ENCODE results near the gene FAM187B.

FAM187B gene

DNA sequence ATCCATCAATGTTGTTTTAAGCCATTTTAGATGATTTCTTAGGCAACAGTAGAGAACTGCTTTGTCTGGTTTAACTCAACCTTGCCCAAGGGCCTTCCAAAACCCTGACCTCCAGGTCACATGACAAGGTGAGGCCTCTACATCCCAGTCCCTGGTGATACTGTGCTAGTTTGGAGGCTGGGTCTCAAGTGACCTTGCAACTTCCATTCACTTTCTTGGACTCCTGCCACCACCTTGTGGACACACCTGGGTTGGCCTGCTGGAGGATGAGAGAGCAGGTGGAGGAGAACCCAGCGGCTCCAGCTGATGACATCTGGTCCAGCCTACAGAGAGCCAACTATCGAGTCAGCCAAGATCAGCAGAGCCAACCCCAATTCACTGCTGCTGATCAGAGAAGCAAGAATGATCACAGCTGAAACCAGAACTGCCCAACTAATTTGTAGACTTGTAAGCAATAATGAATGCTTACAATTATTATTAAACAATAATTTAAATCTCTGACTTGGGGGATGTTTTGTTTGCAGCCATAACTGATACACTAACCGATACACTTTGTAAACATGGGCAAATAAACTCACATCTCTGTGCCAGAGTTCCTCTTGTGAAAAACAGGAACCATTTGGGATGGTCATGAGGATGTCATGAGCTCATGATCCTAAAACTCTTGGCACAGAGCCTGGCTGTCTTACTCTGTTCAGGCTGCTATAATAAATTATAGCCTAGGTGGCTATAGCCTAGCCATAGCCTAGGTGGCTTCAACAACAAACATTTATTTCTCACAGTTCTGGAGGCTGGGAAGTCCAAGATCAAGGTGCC, 11.5 kb downstream of the FAM187B start:
- Histone ChIP-seq H3K36me3 (ENCODE audit: control insufficient read depth, insufficient read depth, low read length) (no peaks in the 10 kb centered on the region), H3K9me3 (ENCODE audit: control insufficient read depth, insufficient read depth, low read length) (peaks cover 4% of the 10 kb centered on the region; the same call in 1 of the 2 replicates), H3K4me1 (ENCODE audit: control insufficient read depth, insufficient read depth, low read length) (no peaks in the 10 kb centered on the region), H3K9ac (ENCODE audit: low read depth, low read length) (no peak overlapping the region), H3K27me3 (ENCODE audit: control insufficient read depth, insufficient read depth, low read length) (no peaks in the 10 kb centered on the region), H3K27ac (ENCODE audit: low read depth, low read length) (no peak overlapping the region), H3K4me3 (ENCODE audit: low read depth, low read length) (no peak overlapping the region)

DNA sequence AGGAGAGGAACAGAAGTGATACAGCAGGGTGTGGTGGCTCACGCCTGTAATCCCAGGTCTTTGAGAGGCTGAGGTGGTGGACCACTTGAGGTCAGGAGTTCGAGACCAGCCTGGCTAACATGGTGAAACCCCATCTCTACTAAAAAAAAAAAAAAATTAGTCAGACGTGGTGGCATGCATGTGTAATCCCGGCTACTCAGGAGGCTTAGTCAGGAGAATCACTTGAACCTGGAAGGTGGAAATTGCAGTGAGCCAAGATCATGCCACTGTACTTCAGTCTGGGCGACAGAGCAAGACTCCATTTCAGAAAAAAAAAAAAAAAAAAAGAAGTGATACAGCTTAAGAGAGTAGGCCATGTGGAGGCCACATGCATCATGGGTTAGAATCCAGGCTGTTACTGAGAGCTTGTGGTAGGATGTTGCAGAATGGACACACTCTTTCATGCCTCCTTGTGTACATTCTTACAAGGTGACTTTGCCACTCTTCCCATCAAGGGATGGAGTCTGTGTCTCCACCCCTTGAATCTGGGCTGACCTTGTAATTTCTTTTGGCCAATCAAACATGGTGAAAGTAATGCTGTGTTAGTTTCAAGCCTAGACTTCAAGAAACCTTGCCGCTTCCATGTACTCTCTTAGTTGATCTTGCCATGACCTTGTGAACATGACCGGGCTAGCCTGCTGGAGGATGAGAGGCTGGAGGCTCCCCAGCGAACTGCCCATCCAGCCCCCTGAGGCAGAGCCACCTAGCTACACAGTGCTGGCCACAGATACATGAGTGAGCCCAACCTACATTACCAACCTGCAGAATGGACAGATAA, 12.3 kb downstream of the FAM187B start:
- no peak overlapping the region for H3K27ac ChIP-seq (ENCODE audit: low read depth, low read length)
- H3K9ac ChIP-seq (ENCODE audit: low read depth, low read length) = no peak overlapping the region

DNA sequence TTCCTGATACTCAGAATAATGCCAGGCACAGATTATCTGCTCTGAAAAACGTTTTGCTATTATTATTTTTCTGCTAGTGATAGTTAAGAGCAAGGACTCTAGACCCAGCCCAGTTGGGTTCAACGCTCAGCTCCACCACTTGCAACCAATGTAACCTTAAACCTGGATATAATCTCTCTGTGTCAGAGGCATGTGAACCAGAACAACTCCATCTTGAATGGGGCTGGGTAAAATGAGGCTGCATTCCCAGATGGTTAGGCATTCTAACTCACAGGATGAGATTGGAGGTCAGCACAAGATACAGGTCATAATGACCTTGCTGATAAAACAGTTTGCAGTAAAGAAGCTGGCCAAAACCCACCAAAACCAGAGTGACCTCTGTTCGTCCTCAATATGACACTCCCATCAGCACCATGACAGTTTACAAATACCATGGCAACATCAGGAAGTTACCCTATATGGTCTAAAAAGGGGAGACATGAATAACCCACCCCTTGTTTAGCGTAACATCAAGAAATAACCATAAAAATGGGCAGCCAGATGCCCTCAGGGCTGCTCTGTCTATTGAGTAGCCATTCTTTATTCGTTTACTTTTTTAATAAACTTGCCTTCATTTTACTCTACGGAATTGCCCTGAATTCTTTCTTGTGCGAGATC, 13.6 kb downstream of the FAM187B start:
- Histone ChIP-seq H3K27me3 (ENCODE audit: control insufficient read depth, insufficient read depth, low read length) (no peaks in the 10 kb centered on the region), H3K4me1 (ENCODE audit: control insufficient read depth, insufficient read depth, low read length) (no peaks in the 10 kb centered on the region), H3K9me3 (ENCODE audit: control insufficient read depth, insufficient read depth, low read length) (peaks cover 4% of the 10 kb centered on the region; the same call in 1 of the 2 replicates), H3K9ac (ENCODE audit: low read depth, low read length) (no peak overlapping the region), H3K27ac (ENCODE audit: low read depth, low read length) (no peak overlapping the region), H3K36me3 (ENCODE audit: control insufficient read depth, insufficient read depth, low read length) (no peaks in the 10 kb centered on the region), H3K4me3 (ENCODE audit: low read depth, low read length) (no peak overlapping the region)

More for the DNA sequence above, 12.3 kb downstream of the FAM187B start:
- H3K36me3 ChIP-seq (ENCODE audit: control insufficient read depth, insufficient read depth, low read length) = no peaks in the 10 kb centered on the region
- H3K4me1 ChIP-seq (ENCODE audit: control insufficient read depth, insufficient read depth, low read length) = no peaks in the 10 kb centered on the region
- no peaks in the 10 kb centered on the region for H3K27me3 ChIP-seq (ENCODE audit: control insufficient read depth, insufficient read depth, low read length)
- H3K9me3 ChIP-seq (ENCODE audit: control insufficient read depth, insufficient read depth, low read length) = peaks cover 4% of the 10 kb centered on the region; the same call in 1 of the 2 replicates
- no peak overlapping the region for H3K4me3 ChIP-seq (ENCODE audit: low read depth, low read length)

DNA sequence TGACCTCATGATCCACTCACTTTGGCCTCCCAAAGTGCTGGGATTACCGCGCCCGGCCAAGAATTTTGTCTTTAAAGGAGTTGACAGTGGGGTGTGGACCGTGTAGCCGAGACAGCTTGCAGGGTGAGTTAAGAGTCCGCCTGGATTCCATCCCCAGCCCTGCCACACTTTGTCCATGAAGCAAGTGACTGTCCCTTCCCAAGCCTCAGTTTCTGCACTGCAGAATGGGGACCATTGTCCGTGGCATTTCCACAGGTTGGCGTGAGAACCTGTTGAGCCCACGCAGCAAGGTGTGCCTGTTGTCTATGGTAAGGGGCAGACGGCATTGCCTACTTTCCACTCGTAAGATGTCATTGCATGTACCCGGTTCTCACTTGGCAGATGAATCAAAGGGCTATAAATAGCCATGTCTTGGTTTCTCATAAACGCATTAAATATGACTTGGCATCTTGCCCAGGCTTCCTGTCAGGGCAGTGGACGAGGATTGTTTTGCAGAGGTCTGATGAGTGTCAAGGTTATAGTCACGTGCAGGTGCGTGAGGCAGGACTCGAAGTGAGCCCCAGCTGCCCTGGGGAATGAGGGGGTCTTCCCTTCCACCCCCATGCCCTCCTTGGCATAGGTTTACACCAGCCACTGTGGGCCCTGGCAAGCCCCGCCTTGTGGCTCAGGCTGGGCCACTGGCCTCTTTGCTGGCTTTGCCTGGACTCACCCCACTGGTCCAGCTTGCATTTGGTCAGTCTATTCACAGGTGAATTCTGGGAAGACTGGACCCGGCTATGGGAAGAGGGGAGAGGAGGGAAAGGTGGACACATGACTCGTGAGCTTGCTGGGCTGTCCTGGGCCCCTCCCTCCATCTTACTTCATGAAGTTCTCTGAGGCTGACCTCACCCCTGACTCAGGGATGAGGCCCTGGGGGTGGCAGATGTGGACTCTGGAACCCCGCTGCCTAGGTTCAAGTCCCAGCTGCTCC, 14.6 kb downstream of the FAM187B start:
- H3K27ac ChIP-seq (ENCODE audit: low read depth, low read length) = no peak overlapping the region
- H3K4me1 ChIP-seq (ENCODE audit: control insufficient read depth, insufficient read depth, low read length) = no peaks in the 10 kb centered on the region
- H3K4me3 ChIP-seq (ENCODE audit: low read depth, low read length) = no peak overlapping the region
- no peaks in the 10 kb centered on the region for H3K36me3 ChIP-seq (ENCODE audit: control insufficient read depth, insufficient read depth, low read length)
- H3K9me3 ChIP-seq (ENCODE audit: control insufficient read depth, insufficient read depth, low read length) = no peaks in the 10 kb centered on the region; the same call in 1 of the 2 replicates
- H3K27me3 ChIP-seq (ENCODE audit: control insufficient read depth, insufficient read depth, low read length) = no peaks in the 10 kb centered on the region
- no peak overlapping the region for H3K9ac ChIP-seq (ENCODE audit: low read depth, low read length)

DNA sequence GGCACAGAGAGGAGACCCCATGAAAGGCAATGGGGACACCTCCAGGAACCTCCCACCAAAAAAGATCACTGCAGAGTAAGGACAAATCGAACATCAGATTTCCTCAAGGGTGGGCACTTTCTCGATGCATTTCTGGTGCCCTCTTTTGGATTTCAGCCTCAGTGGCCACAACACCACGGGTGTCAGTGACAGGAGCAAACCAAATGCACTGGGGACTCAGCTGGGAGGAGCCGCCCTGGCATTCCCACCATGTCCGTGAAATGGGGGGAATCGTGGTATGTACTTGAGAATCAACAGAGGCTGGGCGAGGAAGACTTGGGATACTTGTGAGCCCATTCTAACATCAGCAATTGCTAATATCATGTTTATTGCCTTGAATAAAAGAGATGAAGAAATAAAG, 16.3 kb downstream of the FAM187B start:
- H3K4me1 ChIP-seq (ENCODE audit: control insufficient read depth, insufficient read depth, low read length) = no peaks in the 10 kb centered on the region
- no peak overlapping the region for H3K4me3 ChIP-seq (ENCODE audit: low read depth, low read length)
- H3K27ac ChIP-seq (ENCODE audit: low read depth, low read length) = no peak overlapping the region
- no peaks in the 10 kb centered on the region for H3K27me3 ChIP-seq (ENCODE audit: control insufficient read depth, insufficient read depth, low read length)
- no peaks in the 10 kb centered on the region for H3K9me3 ChIP-seq (ENCODE audit: control insufficient read depth, insufficient read depth, low read length)
- H3K9ac ChIP-seq (ENCODE audit: low read depth, low read length) = no peak overlapping the region
- no peaks in the 10 kb centered on the region for H3K36me3 ChIP-seq (ENCODE audit: control insufficient read depth, insufficient read depth, low read length)

DNA sequence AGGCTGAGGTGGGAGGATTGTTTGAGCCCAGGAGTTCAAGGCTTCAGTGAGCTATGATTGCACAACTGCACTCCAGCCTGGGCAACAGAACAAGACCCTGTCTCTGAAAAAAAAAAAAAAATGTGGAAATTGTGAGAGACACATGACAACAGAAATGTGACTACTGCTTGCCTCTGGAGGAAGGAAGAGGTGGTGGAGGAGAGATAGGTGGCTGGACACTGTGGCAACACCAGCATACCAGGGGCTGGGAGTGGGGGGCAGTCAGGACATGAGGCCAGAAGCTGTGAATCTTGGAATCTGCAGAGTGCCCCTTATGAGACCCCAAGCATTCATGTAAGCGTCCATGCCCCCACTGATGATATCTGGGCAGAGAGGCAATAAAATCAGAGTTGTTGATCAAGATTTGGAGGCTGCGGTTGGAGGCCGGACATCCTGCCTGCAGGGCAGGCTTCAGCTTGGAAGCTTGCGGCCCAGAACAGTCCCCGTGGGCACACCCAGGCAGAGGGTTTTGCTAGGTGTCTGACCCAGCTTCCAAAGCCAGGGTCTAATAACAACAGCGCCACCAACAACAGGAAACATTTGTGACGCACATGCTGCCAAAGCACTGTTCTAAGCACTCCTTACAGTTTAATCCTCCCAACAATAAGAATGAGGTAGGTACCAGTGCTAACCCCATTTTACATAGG, 16.9 kb downstream of the FAM187B start:
- Histone ChIP-seq H3K9me3 (ENCODE audit: control insufficient read depth, insufficient read depth, low read length) (no peaks in the 10 kb centered on the region), H3K27me3 (ENCODE audit: control insufficient read depth, insufficient read depth, low read length) (no peaks in the 10 kb centered on the region), H3K9ac (ENCODE audit: low read depth, low read length) (no peak overlapping the region), H3K27ac (ENCODE audit: low read depth, low read length) (no peak overlapping the region), H3K36me3 (ENCODE audit: control insufficient read depth, insufficient read depth, low read length) (no peaks in the 10 kb centered on the region), H3K4me3 (ENCODE audit: low read depth, low read length) (no peak overlapping the region), H3K4me1 (ENCODE audit: control insufficient read depth, insufficient read depth, low read length) (no peaks in the 10 kb centered on the region)

DNA sequence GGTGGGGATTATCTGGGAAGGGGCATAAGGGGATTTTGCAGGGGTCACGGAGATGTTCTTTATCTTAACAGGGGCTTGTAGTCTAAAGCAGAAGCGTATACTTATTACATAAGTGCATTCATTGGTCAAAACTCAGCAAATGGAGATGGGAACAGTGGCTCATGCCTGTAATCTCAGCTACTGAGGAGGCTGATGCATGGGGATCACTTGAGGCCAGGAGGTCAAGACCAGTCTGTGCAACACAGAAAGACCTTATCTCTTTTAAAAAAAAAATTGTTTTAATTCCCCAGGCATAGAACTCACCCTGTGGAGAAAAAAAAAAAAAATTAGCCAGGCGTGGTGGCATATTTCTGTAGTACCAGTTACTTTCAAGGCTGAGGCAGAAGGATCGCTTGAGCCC, 18.9 kb downstream of the FAM187B start:
- Histone ChIP-seq H3K9ac (ENCODE audit: low read depth, low read length) (no peak overlapping the region), H3K4me3 (ENCODE audit: low read depth, low read length) (no peak overlapping the region), H3K4me1 (ENCODE audit: control insufficient read depth, insufficient read depth, low read length) (peaks cover 8% of the 10 kb centered on the region; the same call in 1 of the 2 replicates), H3K27ac (ENCODE audit: low read depth, low read length) (no peak overlapping the region), H3K27me3 (ENCODE audit: control insufficient read depth, insufficient read depth, low read length) (no peaks in the 10 kb centered on the region), H3K36me3 (ENCODE audit: control insufficient read depth, insufficient read depth, low read length) (no peaks in the 10 kb centered on the region), H3K9me3 (ENCODE audit: control insufficient read depth, insufficient read depth, low read length) (no peaks in the 10 kb centered on the region)

DNA sequence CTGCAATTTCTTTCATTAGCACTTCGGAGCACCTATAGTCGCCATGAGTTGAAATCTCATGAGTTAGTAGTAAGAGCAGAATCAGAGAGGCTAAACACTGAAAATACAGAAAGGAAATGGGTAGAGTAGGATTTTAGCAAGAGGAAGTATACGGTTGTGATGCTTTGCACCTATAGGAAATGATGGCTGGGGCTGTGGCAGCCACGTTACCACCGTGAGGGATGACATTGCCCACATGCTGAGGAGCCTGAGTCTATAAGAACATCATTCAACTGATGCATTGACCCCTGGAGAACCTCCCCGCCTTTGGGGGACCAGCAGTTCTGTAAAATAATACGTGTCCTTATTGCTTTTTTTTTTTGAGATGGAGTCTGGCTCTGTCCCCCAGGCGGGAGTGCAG, 20.4 kb downstream of the FAM187B start:
- Histone ChIP-seq H3K4me3 (ENCODE audit: low read depth, low read length) (no peak overlapping the region), H3K9me3 (ENCODE audit: control insufficient read depth, insufficient read depth, low read length) (no peaks in the 10 kb centered on the region), H3K4me1 (ENCODE audit: control insufficient read depth, insufficient read depth, low read length) (peaks cover 21% of the 10 kb centered on the region), H3K27me3 (ENCODE audit: control insufficient read depth, insufficient read depth, low read length) (no peaks in the 10 kb centered on the region), H3K9ac (ENCODE audit: low read depth, low read length) (no peak overlapping the region), H3K36me3 (ENCODE audit: control insufficient read depth, insufficient read depth, low read length) (no peaks in the 10 kb centered on the region), H3K27ac (ENCODE audit: low read depth, low read length) (no peak overlapping the region)

DNA sequence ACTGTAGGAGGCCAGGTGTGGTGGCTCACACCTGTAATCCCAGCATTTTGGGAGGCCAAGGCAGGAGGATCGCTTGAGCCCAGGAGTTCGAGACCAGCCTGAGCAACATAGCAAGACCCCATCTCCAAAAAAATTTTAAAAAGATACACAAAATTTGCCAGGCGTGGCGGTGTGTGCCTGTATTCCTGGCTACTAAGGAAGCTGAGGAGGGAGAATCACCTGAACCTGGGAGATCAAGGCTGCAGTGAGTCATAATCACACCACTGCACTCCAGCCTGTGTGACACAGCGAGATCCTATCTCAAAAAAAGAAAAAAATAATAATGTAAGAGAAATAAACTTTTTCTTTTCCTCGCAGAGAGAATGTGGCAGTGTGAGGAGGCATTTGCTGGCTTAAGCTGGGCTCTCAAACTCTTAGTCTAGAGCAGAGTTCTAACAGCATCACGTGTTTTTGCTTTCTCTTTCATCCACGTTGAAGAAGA, 21.1 kb downstream of the FAM187B start:
- H3K9ac ChIP-seq (ENCODE audit: low read depth, low read length) = no peak overlapping the region
- no peaks in the 10 kb centered on the region for H3K9me3 ChIP-seq (ENCODE audit: control insufficient read depth, insufficient read depth, low read length)
- no peaks in the 10 kb centered on the region for H3K36me3 ChIP-seq (ENCODE audit: control insufficient read depth, insufficient read depth, low read length)
- H3K27me3 ChIP-seq (ENCODE audit: control insufficient read depth, insufficient read depth, low read length) = no peaks in the 10 kb centered on the region
- no peak overlapping the region for H3K4me3 ChIP-seq (ENCODE audit: low read depth, low read length)
- H3K27ac ChIP-seq (ENCODE audit: low read depth, low read length) = no peak overlapping the region
- H3K4me1 ChIP-seq (ENCODE audit: control insufficient read depth, insufficient read depth, low read length) = peaks cover 28% of the 10 kb centered on the region
